ENCODE results near the gene GGTLC2.
A peak's percentile ranks its signal among the peaks of the same experiment; 100 is the strongest.

GGTLC2 gene

GRCh38 chr22:22692707-22693530 is 48.5 kb downstream of the GGTLC2 start:
- peak; percentile 63 to 66 for DNase-seq

GRCh38 chr22:22693531-22693884 is 49.1 kb downstream of the GGTLC2 start:
- DNase-seq: no peak

GRCh38 chr22:22694106-22694505 is 49.7 kb downstream of the GGTLC2 start:
- DNase-seq: no peak

- DNase-seq: no peak
Observed at GRCh38 chr22:22696104-22696503, 51.7 kb downstream of the GGTLC2 start.
